Right lobe of liver (tissue), 6 donors: ENCODE results near the gene ENO4. TPM values are rescaled to one million over a fixed set of nuclear protein-coding genes. Genes with fewer than 3 reads are reported as not detected.

Experiments used
- ATAC-seq, 4 donors: fragments of 200-7000 bp; cut with Tn5 transposase; one replicate each; pipeline ENCODE4 v1.9.1; 2020; ENCODE audit warnings: mild to moderate bottlenecking in 4 of 4, moderate library complexity in 4 of 4
- DNase-seq, 3 donors: peaks; one replicate each; pipeline ENCODE4 v3.0.0-alpha.2; 2020
- H3K27ac ChIP-seq, 3 donors: fragments of 200-600 bp; one replicate each; pipeline ENCODE4 v1.8.0; 2022
- H3K27me3 ChIP-seq, 2 donors: fragments of 200-600 bp; one replicate each; pipeline ENCODE4 v1.8.0; 2022
- H3K36me3 ChIP-seq, 4 donors: fragments of 200-600 bp; sonication (generic) in 1 of 4; one replicate each; pipeline versions ENCODE4 v1.5.1 to v1.8.0; 2017 to 2022; ENCODE audit warnings: control low read depth in 1 of 4
- H3K4me1 ChIP-seq, 4 donors: fragments of 200-600 bp; sonication (generic) in 1 of 4; one replicate each; pipeline versions ENCODE4 v1.5.1 to v1.8.0; 2017 to 2022; ENCODE audit warnings: control low read depth in 1 of 4
- H3K4me3 ChIP-seq, 3 donors: fragments of 200-600 bp; one replicate each; pipeline ENCODE4 v1.8.0; 2022
- H3K9me3 ChIP-seq, 4 donors: fragments of 200-600 bp; sonication (generic) in 1 of 4; one replicate each; pipeline versions ENCODE4 v1.5.1 to v1.8.0; 2017 to 2022; ENCODE audit warnings: control low read depth in 1 of 4
- POLR2A ChIP-seq: fragments of 450-650 bp; IDR thresholded peaks from one replicate; pipeline ENCODE4 v1.6.1; 2017; ENCODE audit warnings: antibody characterized with exemption, mild to moderate bottlenecking
- WGBS: methylation state at CpG from one replicate; pipeline ENCODE4 v1.1.6; 2018; ENCODE audit warnings: low coverage, low lambda C conversion rate; ENCODE audit not compliant: insufficient coverage; ENCODE audit errors: missing lambda C conversion rate; 5-methylcytosine and 5-hydroxymethylcytosine counted together
- intact Hi-C, 2 donors: fragments of 100-400 bp; cut with DNase I; formaldehyde crosslinking; loops; one replicate each; pipeline versions ENCODE4 v1.11.2 to v1.14.1; 2022
- total RNA-seq, 6 experiments: library from RNA; depleted of rRNA in 2 of 6; stranded (reverse); fragments of >200 nt in 2 of 6; fragmentation: NEBNext Ultra II Directional in 3 of 6; extraction: Animal tissue kit (Norgen Biotek cat#: 25700) in 3 of 6; gene quantifications; one replicate each; pipeline versions ENCODE4 v1.1.0 to v1.2.4, GENCODE V29; 2016 to 2023
- TF ChIP-seq, protein P1 (sequence below), 4 donors: fragments of 200-600 bp in 3 of 4; fragments of 450-650 bp in 1 of 4; IDR thresholded peaks; one replicate each; pipeline versions ENCODE4 v1.5.1 to v1.8.0; 2016 to 2022; ENCODE audit warnings: antibody characterized with exemption in 4 of 4, mild to moderate bottlenecking in 2 of 4
- donor health status: DM: no; HTN: yes; CAD: no.
- donor health status: DM: no; HTN: no; CAD: no.
- donor health status: DM: no; HTN: no; CAD: no.
- donor health status: DM: no; HTN: yes; CAD: no.
- donor health status: DM: no; HTN: yes; CAD: no.

Gene ENO4
- total RNA-seq, 6 experiments from 2014 or later: not detected

DNA sequence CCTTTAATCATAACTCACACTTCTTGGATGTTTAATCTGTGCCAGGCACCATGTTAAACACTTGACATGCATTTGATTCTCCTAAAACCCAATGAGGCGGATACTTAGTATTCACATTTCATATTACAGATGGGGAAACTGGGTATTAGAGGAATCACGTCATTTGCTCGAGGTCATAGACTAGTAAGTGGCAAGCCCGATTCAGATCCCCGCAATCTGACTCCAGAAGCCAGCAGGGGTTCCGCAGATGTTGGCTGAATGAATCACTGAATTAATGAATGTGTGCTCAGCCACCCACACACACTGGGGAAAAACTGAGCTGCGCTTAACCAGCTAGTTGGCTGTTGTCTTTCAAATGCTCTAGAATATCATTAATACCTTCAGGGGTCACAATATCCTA is 22.5 kb upstream of the ENO4 start:
- no peaks in the 10 kb centered on the region for H3K9me3 ChIP-seq
- intact Hi-C loops: no loop called here
- ATAC-seq (no peak), DNase-seq (no peak)
- WGBS: 81% methylated on average over 5 of the region's 7 CpGs
- H3K4me3 ChIP-seq: no peak overlapping the region
- no peaks in the 10 kb centered on the region for H3K27me3 ChIP-seq
- TF ChIP-seq, protein P1, sequence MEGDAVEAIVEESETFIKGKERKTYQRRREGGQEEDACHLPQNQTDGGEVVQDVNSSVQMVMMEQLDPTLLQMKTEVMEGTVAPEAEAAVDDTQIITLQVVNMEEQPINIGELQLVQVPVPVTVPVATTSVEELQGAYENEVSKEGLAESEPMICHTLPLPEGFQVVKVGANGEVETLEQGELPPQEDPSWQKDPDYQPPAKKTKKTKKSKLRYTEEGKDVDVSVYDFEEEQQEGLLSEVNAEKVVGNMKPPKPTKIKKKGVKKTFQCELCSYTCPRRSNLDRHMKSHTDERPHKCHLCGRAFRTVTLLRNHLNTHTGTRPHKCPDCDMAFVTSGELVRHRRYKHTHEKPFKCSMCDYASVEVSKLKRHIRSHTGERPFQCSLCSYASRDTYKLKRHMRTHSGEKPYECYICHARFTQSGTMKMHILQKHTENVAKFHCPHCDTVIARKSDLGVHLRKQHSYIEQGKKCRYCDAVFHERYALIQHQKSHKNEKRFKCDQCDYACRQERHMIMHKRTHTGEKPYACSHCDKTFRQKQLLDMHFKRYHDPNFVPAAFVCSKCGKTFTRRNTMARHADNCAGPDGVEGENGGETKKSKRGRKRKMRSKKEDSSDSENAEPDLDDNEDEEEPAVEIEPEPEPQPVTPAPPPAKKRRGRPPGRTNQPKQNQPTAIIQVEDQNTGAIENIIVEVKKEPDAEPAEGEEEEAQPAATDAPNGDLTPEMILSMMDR (IDR thresholded peaks at IDR 0.05): no peak
- no peak for TF ChIP-seq POLR2A
- no peak overlapping the region for H3K27ac ChIP-seq
- no peaks in the 10 kb centered on the region for H3K4me1 ChIP-seq
- H3K36me3 ChIP-seq: no peaks in the 10 kb centered on the region

DNA sequence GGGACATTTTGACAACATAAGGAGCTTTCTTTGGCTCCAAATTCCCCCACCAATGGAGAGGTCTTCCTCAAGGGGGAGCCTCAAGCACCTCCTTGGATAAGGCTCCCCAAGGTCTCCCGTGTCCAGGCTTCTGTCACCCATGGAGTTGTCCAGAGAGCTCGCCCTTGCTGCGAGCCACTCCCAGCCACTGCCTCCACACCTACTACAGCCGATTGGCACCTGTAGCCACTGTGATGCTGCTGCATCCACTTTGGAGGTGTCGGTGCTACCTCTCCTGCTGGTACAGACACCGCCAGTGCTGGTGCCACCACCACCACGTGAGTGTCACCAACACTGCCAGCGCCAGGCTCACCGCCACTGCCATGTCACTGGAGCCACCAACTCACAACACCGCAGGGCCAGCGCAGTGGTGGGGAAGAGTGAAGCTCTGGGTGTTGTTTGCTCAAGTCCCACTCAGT is 22.1 kb upstream of the ENO4 start:
- DNase-seq (no peak), ATAC-seq (peak in 3 of 4 donors; percentile 29 to 38 (median 33))
- no peaks in the 10 kb centered on the region for H3K4me1 ChIP-seq
- no peak overlapping the region for H3K27ac ChIP-seq
- no peak overlapping the region for H3K4me3 ChIP-seq
- no peaks in the 10 kb centered on the region for H3K9me3 ChIP-seq
- H3K27me3 ChIP-seq: no peaks in the 10 kb centered on the region
- intact Hi-C loops: no loop called here
- no peaks in the 10 kb centered on the region for H3K36me3 ChIP-seq
- 25% methylated on average over 1 of the region's 11 CpGs for WGBS
- TF ChIP-seq, protein P1 (IDR thresholded peaks at IDR 0.05): peak in 1 of 4 donors; percentile 25
- TF ChIP-seq POLR2A: no peak

DNA sequence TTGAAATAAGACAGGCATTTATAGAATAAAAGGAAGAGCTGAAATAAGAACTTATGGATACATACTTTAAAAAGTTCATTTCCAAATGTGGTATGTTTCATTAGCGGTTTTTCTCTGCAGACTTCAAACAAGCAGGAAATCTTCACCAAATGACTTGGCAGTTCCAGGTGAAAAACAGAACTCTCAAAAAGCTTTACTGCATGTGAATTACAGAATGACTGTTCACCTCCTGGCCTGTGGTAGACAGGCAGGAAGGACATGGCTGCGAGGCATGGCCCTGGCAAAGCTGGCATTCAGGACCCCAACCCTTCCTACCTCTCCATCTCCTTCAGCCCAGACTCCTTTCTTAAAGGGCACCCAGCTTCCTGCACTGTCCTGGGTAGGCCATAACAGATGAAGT is 21.2 kb upstream of the ENO4 start:
- intact Hi-C loops: no loop called here
- 65% methylated on average over 1 of the region's 2 CpGs for WGBS

DNA sequence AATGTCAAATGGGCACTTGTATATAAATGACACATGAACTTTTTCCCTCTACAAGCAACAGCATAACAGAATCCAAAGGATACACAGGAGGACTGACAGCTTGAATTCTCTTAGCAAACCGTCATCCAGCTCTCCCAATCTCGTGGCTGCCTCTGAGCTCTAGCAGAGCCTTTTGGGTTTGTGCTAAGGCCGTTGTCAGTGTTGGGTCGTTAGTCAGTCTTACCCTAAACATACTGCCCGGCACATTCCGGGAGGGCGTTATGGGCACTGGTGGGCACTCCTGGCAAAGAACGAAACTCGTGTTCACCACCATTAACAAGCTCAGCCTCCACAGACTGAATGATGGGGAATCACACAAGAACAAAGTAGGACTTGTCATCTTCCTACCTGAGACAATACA is 19.6 kb upstream of the ENO4 start:
- DNase-seq: no peak
- H3K27ac ChIP-seq: no peak overlapping the region
- TF ChIP-seq POLR2A: no peak
- TF ChIP-seq, protein P1 (IDR thresholded peaks at IDR 0.05): no peak
- ATAC-seq: no peak
- no peaks in the 10 kb centered on the region for H3K9me3 ChIP-seq
- intact Hi-C loops: no loop called here
- 84% methylated on average over 5 of the region's 9 CpGs for WGBS
- H3K27me3 ChIP-seq: no peaks in the 10 kb centered on the region
- H3K4me3 ChIP-seq: no peak overlapping the region
- no peaks in the 10 kb centered on the region for H3K4me1 ChIP-seq
- H3K36me3 ChIP-seq: no peaks in the 10 kb centered on the region

More for the DNA sequence above, 21.2 kb upstream of the ENO4 start:
- H3K4me3 ChIP-seq: no peak overlapping the region
- no peaks in the 10 kb centered on the region for H3K36me3 ChIP-seq
- no peak overlapping the region for H3K27ac ChIP-seq
- ATAC-seq (no peak), DNase-seq (no peak)
- TF ChIP-seq POLR2A: no peak
- no peaks in the 10 kb centered on the region for H3K4me1 ChIP-seq
- no peaks in the 10 kb centered on the region for H3K27me3 ChIP-seq
- H3K9me3 ChIP-seq: no peaks in the 10 kb centered on the region

DNA sequence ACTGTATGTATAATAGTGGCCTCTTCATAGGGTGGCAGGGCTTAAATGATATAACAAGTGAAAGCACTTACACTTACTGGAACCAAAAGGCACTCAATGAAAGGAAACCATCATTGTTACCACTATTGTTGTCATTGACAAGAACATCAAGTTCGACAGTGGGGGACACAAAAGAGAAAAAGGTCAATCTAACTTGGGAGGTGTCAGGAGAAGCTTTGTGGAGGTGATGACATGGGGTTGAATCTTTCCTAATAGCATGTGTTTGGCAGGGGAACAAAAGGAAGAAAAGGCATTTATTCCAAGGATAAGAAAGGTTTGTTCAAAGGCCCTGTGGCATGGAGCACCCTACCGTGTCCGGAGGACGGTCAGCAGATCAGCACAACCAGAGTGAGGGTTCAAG is 18.2 kb upstream of the ENO4 start:
- no peak for TF ChIP-seq POLR2A
- TF ChIP-seq, protein P1 (IDR thresholded peaks at IDR 0.05): no peak
- H3K4me1 ChIP-seq: no peaks in the 10 kb centered on the region
- no peaks in the 10 kb centered on the region for H3K27me3 ChIP-seq
- intact Hi-C loops: no loop called here
- WGBS: 83% methylated on average over 4 of the region's 4 CpGs
- H3K36me3 ChIP-seq: no peaks in the 10 kb centered on the region
- no peaks in the 10 kb centered on the region for H3K9me3 ChIP-seq
- ATAC-seq (no peak), DNase-seq (no peak)
- no peak overlapping the region for H3K4me3 ChIP-seq
- H3K27ac ChIP-seq: no peak overlapping the region
